ENCODE results near the gene TSC22D1.
A peak's percentile ranks its signal among the peaks of the same experiment; 100 is the strongest.

Gene TSC22D1

DNA sequence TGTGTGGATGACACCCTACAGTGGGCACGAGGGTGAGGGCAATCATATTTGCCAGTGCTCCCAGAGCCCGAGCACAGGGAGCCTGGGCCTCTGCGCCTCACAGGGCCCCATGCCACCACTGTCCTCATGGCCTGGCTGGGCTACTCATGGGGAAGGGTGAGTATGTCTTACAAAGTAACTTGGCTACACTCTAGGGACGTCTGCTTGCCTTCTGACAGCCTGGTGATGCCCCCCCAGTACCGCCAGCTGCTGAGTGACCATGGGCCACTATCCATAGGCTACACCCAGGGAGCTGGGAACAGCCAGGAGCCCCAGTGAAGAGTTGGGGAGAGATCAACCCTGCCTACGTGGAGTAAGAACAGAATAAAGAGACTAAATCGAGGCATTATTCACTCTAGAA is 123.7 kb downstream of the TSC22D1 start:
- no peak for DNase-seq (ENCODE audit: low read depth)

- DNase-seq (ENCODE audit: low read depth), result no peak
Measured at GRCh38 chr13:44451651-44452050, 124.5 kb downstream of the TSC22D1 start.

DNA sequence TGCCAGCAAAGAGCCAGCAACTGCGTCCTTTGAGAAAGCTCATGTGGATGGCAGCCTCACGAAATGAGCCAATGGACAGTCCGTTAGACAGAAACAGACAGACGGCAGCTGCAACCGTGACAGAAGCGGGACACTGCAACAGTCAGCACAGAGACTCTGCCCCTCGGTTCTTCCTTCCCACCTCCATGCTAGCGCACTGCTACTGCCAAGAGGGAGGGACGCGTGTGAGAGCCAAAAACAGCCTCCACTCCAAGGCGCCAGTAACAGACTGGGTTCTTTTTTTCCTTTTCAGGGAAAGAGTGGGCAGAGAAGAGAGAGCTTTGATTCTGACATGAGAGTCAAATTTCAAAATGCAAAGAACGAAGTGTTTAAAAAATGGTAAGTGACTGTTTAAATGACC is 125.0 kb downstream of the TSC22D1 start:
- DNase-seq (ENCODE audit: low read depth), result no peak

GRCh38 chr13:44449999-44450821 is 125.9 kb downstream of the TSC22D1 start:
- DNase-seq (ENCODE audit: low read depth), result no peak

DNA sequence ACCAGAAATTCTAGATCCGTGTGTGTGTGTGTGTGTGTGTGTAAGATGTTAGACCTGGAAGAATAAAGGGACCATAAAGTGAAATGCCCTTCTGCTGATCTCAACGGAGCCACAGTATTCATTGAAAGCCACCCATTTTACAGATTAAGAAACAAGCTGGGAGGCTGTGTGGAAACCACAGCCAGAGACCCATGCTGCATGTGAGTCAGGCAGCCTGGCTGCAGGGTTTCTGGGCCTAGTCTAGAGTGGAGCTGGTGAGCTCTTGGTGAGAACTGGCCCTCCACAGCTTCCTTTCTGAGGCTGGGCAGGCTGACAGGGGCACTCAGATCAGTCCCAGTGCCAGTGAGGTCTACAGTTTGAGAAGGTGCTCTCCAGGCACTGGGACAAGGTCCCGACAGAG is 127.3 kb downstream of the TSC22D1 start:
- no peak for DNase-seq (ENCODE audit: low read depth)

DNA sequence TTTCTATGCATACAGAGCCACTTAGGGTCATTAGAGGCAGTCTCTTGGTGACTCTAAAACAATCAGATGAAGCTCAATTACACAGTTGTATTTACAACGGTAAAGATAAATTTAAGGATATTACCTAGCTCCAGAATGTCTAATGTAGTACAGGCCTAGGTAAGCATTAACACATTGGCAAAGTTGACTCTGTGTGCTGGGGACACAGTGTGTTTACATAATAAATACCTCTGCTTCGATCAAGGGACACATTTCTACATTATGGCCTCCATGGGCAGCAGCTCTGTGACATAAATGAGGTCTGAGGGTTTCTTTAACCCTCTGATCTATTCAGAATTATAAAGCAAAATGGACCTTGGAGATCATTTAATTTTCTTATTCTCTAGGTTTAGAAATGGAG is 127.8 kb downstream of the TSC22D1 start:
- no peak for DNase-seq (ENCODE audit: low read depth)

DNA sequence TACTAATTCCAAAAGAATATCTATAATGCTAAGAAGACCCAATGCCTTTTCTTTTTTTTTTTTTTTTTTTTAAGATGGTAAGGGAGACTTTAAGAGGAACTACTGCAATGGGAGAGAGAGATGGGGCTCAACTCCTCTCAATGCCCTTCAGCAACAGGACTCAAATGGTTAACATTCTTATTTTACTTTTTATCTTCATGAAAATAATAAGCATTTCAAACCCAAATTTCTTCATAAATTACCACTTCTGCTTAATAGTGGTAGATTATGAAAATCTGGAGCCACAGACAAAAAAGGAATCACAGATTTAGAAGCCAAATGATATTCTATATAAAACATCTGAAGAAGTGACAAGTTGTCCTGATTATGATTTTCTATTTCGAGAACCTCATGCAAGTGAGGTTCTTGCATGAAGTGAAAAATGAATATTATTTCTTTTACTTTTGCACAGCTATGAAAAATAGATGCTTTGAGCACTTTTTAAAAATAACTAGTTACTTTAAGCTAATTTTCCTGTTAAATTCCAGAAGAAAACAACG is 128.3 kb downstream of the TSC22D1 start:
- DNase-seq (ENCODE audit: low read depth), result no peak

- no peak for DNase-seq (ENCODE audit: low read depth)
Measured at GRCh38 chr13:44440046-44440608, 136.0 kb downstream of the TSC22D1 start.

GRCh38 chr13:44439452-44440024 is 136.6 kb downstream of the TSC22D1 start:
- no peak for DNase-seq (ENCODE audit: low read depth)

- DNase-seq (ENCODE audit: low read depth), result no peak
Measured at GRCh38 chr13:44438234-44438579, 137.9 kb downstream of the TSC22D1 start.

DNA sequence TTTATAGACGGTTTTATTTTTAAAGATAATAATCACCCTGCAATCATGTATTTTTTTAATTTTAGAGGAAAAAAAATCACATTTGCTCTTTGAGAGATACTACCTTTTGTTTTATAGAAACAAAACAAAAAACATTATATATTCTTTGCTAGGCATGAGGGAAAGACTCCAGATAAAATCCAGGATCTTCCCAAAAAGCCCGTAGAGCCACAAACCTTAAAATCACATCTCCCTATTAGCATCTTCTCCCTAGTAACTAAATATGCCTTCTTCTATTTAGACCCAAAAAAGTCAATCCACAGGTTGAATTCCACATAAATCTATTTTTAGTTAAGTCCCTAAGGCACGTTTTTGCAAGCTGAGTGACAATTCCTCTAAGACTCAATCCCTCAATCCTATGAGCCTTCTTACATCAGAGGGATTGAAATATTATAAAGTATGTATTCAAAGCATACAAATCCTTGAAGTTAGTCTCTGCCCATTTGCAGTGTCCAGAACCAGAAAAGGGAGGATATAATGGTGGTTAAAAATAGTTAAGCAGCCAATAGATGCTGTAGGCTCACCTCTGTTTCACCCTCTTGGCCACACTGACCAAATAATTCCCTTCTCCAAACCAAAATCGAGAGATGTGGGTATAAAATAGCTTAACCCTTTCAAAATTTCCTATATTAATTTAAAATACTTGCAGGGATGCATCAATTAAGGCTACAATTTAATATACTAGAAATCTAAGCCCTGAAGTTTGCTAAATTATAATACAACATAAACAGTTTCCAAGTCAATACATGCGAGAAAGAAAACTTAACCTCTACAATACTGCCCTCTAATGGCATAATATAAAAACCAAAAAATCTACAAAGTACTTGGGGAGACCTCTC is 138.5 kb downstream of the TSC22D1 start:
- no peak for DNase-seq (ENCODE audit: low read depth)

DNA sequence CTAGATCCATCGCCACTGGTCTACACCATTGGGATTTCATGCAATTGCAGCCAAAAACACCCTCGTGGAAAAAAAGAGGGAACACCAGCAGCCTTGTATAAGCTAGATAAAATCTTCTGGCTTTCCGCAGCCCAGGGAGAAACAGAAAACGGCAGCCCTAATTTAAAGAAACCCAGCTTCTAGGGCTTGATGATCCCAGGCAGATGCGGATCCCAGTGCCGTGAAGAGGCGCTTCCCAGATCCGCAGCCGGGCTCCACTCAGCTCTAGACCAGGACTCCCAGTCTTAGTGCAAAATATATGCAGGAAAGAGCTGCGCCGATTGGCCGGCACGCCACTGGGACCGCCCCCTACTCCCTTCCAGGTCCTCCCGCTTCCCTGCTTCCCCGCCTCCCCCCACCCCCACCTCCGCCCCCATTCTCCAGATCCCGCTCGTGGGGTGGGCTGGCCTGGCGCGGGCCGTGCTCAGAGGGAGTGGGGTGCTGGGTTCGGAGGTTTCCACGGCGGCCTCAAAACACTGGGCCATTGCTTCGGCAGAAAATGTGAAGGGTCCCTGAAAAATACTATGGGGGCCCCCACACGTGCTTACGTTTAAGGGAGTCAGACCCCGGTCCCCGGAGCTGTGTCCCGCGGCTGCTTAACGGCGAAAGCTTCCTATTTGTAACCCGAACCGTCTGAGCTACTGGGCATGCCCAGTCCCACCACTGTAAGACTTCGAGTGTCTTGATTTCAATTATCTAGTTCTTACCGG is 139.4 kb downstream of the TSC22D1 start:
- peak; percentile 64 for DNase-seq (ENCODE audit: low read depth)

DNA sequence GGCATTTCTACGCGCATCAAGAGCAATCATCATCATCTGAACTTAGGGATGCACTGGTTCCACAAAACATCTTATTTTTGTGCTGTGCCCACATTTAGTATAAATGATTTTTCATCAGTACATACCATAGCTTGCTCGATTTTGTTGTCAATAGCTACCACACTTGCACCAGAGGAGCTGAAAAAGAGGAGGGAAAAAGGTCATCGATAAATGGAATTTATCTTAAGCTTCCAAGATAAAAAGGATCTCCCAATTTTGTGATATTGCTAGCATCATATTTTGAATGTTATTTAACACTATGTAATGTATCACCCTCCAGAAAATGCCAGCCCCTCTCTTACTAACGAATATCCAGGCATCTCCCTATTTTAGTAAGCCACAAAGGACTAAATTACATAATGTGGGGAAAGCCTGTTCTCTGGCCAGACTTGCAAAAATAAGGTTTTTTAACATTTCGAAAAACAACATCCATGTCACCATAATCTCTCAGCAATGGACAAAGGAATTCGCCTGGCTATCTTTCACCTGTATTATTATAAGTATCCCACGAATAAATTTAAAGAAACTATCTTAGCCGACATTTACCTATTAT is 140.1 kb downstream of the TSC22D1 start:
- no peak for DNase-seq (ENCODE audit: low read depth)

DNA sequence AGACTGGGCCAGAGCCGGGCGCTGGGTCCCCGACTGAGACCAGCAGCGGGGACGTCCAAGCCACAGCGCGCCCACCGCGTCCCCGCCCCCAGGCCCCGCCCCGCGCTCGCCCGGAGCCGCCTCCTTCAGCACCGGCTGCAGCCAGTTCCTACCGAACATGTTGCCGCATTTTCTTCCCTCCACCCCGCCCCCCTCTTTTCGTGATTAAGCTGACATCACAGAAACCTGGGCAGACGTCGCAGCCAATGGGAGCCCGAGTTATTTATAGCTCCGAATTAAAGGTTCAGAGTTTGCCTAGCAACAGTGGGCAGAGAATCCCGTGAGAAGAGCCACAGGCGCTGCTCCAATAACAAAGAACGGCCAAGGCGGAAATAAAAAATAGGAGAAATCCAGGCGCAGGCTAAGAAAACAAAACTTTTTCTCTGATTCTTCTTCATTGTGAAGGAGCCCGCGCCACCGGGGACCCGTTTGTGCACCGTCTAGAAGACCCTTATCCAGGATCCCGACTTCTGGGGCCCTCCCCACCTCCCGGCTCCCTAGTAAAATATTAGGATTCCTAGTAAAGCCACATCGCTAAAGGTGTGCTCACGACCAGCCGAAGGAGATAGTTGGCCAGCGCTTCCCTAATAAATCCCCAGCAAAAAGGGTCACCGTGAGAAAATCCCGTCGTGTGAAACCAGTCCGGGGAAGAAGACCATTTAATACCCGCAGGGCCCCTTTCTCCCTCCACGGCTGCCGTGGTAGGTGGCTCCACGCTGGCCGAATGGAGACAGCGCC is 140.8 kb downstream of the TSC22D1 start:
- DNase-seq (ENCODE audit: low read depth), result peak; percentile 86

- no peak for DNase-seq (ENCODE audit: low read depth)
Measured at GRCh38 chr13:44434766-44435141, 141.4 kb downstream of the TSC22D1 start.

- no peak for DNase-seq (ENCODE audit: low read depth)
Measured at GRCh38 chr13:44433863-44434765, 142.0 kb downstream of the TSC22D1 start.

- no peak for DNase-seq (ENCODE audit: low read depth)
Measured at GRCh38 chr13:44432650-44433049, 143.5 kb downstream of the TSC22D1 start.

- no peak for DNase-seq (ENCODE audit: low read depth)
Measured at GRCh38 chr13:44431150-44431549, 145.0 kb downstream of the TSC22D1 start.

- no peak for DNase-seq (ENCODE audit: low read depth)
Measured at GRCh38 chr13:44429311-44429710, 146.8 kb downstream of the TSC22D1 start.

Measured in HS-27A (cell line).